NCI-H2196 treated with DMSO at 0.1 percent for 48 hours (cell line): ENCODE data around the gene PKNOX2.

Source experiments
- DNase-seq: peaks from one replicate; lab custom pipeline; 2025; ENCODE audit not compliant: unreplicated experiment; lab: John Stamatoyannopoulos, UW

Gene PKNOX2

GRCh38 chr11:125350206-125351032, 185.9 kb downstream of the PKNOX2 start:
- no peak for DNase-seq

- DNase-seq, result no peak
Observed at GRCh38 chr11:125351033-125351867, 186.7 kb downstream of the PKNOX2 start.

- DNase-seq, result no peak
Observed at GRCh38 chr11:125351868-125352250, 187.3 kb downstream of the PKNOX2 start.

GRCh38 chr11:125356797-125357196, 192.2 kb downstream of the PKNOX2 start:
- DNase-seq, result no peak

GRCh38 chr11:125357551-125357950, 193.0 kb downstream of the PKNOX2 start:
- DNase-seq, result no peak

GRCh38 chr11:125358254-125358840, 193.8 kb downstream of the PKNOX2 start:
- DNase-seq, result no peak

GRCh38 chr11:125359130-125359529, 194.6 kb downstream of the PKNOX2 start:
- no peak for DNase-seq

- no peak for DNase-seq
Observed at GRCh38 chr11:125360066-125360465, 195.5 kb downstream of the PKNOX2 start.

GRCh38 chr11:125364121-125364826, 199.7 kb downstream of the PKNOX2 start:
- no peak for DNase-seq

GRCh38 chr11:125365196-125365931, 200.8 kb downstream of the PKNOX2 start:
- no peak for DNase-seq

- DNase-seq, result no peak
Observed at GRCh38 chr11:125367710-125368109, 203.2 kb downstream of the PKNOX2 start.

GRCh38 chr11:125368757-125369156, 204.2 kb downstream of the PKNOX2 start:
- DNase-seq, result no peak

- DNase-seq, result no peak
Observed at GRCh38 chr11:125369808-125370207, 205.3 kb downstream of the PKNOX2 start.

GRCh38 chr11:125370561-125371389, 206.2 kb downstream of the PKNOX2 start:
- no peak for DNase-seq

- DNase-seq, result peak; percentile 42
Observed at GRCh38 chr11:125371431-125371935, 206.9 kb downstream of the PKNOX2 start.

GRCh38 chr11:125372088-125372487, 207.5 kb downstream of the PKNOX2 start:
- DNase-seq, result no peak

GRCh38 chr11:125372911-125373310, 208.4 kb downstream of the PKNOX2 start:
- DNase-seq, result no peak

- DNase-seq, result no peak
Observed at GRCh38 chr11:125373426-125374391, 209.2 kb downstream of the PKNOX2 start.
